Stimulated activated CD8-positive, alpha-beta memory T cell treated with anti-CD3 and anti-CD28 coated beads, Interleukin-7, amount 100 ng/mL, for 24 hours (primary cell): ENCODE results near the gene ALKBH8.
"Not testable (repeated sequence)": the region's sequence is repeated elsewhere in the genome, so short reads cannot be mapped to it uniquely, and the experiment has no call there.

Experiments used
- DNase-seq: peaks from one replicate; pipeline ENCODE4 v3.0.0-alpha.2; 2020; ENCODE audit warnings: low read depth

ALKBH8 gene

DNA sequence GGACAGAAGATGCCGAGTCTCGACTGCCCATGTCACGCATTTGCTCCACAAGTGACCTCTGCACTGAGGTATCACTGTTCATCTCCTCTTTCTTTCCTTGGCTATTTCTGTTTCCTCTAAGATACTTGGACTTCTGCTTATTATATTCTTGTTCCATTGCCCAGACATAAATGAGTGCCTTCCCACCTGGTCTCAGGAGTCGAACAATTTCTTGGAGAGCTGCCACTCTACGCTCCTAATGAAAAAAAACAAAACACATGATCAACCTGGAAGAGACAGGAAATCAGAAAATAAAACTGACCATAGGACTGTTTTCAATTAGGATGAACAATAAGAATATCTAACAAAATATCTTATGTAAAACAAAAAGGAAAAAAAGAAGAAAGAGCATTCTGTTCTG, 60.6 kb downstream of the ALKBH8 start:
- no peak for DNase-seq

DNA sequence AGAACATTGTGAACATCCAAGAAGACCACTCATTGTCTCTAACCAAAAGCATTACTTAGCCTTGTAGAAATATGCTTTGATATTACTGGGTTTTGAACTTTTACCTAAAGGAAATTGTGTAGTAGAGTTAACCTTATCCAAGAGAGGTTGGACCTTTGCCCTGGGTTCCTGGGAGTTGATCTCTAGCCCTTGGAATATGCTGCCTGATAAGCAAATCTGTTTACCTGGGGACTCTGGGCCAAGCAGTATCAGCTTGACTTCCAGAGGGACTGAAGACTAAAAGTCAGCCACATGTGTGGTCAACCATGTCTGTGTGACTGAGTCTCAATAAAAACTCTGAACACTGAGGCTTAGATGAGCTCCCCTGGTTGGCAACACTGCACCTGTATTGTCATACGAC, 63.8 kb downstream of the ALKBH8 start:
- no peak for DNase-seq

DNA sequence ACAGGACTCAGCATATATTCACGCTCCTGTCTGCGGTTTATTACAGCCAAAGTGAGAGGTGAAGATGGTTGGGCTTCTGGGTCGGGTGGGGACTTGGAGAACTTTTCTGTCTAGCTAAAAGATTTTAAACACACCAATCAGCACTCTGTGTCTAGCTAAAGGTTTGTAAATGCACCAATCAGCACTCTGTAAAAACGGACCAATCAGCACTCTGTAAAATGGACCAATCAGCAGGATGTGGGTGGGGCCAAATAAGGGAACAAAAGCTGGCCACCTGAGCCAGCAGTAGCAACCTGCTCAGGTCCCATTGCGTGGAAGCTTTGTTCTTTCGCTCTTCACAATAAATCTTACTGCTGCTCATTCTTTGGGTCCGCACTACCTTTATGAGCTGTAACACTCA, 68.2 kb downstream of the ALKBH8 start:
- not testable (repeated sequence) for DNase-seq

DNA sequence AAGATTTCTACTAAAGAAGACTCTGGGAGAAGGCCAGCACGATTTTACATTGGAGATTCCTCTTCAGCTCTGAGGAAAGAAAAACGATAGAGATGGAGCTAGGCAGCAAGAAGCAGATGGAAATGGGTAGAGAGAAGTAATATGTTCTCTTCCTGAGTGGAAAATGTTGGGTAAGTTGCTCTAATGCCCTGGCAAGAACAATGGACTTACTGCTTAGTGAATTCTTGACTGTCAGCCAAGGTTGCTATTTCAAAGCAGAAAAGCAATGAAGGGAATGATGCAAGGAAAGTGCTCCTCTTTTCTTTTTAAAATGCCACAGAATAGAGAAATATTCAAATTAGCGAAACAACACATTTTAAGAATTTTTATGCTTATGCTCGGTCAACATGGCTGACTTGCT, 69.5 kb downstream of the ALKBH8 start:
- no peak for DNase-seq

DNA sequence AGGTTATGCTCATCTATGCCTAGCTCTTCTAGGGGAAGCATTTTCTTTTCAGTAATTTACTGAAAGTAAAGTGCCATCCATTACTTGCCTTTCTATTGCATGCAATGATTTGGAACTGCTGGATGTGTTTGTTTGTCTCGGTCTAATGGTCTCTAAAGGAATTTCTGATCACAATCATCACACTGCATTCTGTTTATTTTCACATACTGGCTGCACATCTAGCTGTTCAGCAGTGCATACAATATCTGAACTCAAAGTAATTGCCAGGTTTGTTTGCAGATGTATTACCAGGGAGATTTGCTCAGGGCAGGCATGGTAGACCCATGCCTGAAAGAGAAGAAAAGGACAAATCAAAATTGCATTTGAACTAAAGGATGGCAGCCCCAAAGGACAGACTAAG, 71.5 kb downstream of the ALKBH8 start:
- DNase-seq: no peak

DNA sequence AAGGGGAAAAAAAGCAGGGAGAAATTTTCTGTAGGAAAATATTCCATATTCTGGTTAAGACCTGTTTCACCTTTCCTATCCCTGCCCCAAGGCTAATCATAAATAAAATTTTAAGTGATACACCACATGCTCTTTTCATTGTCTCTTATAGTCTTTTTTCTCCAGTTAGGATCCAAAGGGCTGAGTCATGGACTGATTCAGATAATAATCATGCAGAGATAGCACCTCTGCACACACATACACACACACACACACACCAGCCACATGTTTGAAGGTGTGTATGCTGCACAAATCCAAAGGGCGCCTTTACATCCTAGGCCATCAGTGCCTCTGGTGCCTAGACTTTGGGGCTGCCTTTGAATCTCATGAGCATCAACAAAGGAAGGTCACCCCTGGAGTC, 72.4 kb downstream of the ALKBH8 start:
- no peak for DNase-seq

DNA sequence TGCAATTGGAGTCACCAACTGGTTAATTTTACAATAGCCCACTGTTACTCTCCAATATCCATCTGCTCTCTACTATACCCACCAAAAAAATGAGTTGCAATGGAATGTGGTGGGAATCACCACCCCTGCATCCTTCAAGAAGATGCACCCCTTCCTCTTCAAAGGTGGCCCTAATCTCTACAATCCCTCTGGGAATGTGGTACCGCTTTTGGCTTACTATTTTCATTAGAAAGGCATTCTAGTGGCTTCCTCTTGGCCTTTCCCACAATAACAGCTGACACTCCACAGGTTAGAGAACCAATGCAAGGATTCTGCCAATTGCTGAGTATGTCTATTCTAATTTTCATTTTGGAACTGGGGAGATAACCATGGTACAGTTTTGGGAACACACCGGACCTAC, 74.7 kb downstream of the ALKBH8 start:
- no peak for DNase-seq

DNA sequence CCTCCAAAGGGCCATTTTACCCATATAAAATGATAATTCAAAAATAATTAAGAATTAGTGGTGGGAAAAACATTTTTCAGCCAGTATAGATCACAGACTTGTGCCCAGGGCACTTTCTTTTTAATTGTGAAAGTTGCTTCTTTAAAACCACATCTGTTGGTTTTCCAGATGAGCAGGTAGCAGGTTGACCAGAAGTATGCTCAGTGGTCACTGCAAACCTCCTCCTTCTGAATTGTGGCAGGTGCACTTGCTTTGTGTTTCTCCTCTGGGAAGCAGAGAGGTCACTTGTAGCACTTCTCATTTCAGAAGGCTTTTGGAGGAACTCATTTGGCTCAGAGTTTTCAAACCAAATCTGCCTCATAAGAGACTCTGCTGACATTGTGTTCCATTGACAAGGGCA, 83.3 kb downstream of the ALKBH8 start:
- DNase-seq: no peak

DNA sequence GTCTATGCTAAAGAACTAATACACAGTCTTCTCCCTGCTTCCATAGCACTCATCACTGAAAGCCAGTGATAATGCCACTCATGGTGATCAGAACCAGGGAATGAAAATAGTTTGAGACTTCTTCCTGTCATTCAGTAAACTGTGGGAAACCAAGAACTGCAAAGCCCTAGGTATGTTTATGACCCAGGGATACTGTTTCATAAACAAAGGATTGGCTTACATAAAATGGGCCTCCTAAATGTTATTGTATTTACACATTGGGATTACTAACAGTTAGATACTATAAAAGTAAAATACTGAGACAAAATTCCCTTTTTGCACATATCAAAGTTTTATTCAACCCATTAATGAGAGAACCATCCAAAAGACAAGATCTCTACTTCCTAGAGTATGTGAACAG, 86.6 kb downstream of the ALKBH8 start:
- DNase-seq: no peak

DNA sequence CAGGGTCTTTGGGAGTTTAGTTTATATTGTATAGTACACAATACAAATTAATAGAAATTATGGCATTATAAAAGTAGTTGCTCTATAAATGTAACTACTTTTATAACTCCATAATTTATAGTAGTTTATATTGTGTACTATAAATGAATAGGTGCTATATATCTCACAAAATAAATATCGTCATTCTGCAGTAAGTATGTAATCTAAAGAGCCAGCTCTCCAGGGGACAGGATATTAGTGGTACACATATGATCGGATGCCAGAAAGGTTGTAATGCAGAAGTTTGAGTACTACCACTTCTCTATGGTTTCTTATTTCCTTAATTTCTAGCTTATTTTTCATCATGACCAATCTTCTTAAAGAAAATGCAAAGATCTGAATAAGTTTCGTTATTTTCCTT, 87.7 kb downstream of the ALKBH8 start:
- DNase-seq: no peak

DNA sequence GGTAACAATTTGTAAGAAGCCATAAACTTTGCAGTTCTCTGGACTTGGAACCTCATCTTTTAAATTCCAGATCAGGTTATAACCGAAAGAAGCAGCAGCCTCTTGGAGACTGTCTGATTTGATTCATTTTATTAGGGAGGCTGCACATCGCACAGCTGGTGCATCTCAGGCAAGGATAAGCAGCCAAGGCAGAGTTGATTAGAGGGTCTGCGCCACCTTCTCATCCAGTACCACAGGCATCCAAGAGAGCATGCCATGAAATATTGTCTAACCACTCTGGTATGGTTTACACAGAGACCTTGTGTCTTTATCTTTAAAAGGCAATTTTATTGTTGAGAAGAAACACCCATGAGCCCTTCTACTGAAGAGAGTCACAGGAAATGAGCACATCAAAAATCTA, 91.7 kb downstream of the ALKBH8 start:
- no peak for DNase-seq

DNA sequence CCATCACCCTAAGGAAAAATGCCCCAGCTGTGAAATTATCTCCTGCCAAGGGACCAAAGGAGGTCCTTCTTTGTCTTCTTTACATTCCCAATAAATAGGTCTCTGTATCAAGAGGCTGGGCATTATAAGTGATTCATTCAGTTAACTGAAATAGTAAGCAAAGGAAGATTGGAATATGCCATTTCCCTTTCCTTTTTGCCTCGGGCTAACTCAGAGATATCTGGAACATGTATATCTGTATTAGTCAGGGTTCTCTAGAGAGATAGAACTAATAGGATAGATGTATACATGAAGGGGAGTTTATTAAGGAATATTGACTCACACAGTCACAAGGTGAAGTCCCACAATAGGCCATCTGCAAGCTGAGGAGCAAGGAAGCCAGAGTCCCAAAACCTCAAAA, 92.6 kb downstream of the ALKBH8 start:
- DNase-seq: no peak

DNA sequence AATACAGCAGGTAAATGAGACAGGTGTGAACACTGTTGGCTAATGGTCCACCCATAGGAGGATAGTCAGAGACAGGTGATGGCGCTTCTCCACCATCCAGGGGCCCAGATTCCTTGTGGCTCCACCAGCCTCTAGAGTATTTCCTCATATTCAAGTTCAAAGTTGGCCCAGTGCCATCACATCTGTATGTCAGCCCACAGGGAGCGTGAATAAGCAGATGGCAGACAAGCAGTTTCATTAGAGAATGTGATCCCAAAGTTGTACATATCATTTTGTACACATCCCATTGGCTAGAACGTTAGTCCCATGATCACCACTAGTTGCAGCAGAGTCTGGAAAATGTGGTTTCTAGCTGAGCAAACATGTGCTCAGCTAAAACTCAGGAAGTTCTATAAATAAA, 96.9 kb downstream of the ALKBH8 start:
- no peak for DNase-seq

DNA sequence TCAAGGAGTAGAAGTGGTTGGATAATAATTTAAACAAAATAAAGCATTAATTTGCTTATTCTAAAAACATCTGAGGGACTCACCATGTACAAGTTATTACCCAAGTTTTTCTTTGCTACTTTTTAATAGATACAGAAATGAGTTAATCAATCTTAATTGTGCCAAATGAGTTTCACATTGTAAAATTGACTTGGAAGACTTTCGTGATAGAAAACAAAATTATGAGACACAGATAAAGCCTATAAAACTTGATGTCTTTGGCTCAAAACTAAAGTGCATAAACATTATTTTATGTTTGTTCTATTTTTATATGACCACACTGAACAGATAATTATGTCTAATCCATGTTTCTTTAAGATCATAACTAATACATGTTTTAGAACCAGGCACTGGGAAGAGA, 97.8 kb downstream of the ALKBH8 start:
- no peak for DNase-seq

DNA sequence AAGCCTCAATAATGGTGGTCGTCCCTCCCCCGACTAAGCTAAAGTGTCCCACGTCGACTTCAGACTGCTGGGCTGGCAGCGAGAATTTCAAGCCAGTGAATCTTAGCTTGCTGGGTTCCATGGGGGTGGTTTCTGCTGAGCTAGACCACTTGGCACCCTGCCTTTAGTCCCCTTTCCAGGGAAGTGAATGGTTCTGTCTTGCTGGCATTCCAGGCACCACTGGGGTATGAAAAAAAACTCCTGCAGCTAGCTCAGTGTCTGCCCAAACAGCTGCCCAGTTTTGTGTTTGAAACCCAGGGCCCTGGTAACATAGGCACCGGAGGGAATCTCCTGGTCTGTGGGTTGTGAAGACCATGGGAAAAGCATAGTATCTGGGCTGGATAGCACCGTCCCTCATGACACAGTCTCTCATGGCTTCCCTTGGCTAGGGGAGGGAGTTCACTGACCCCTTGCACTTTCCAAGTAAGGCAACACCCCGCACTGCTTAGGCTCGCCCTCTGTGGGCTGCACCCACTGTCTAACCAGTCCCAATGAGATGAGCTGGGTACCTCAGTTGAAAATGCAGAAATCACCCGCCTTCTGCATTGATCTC, 99.2 kb downstream of the ALKBH8 start:
- DNase-seq: not testable (repeated sequence)

DNA sequence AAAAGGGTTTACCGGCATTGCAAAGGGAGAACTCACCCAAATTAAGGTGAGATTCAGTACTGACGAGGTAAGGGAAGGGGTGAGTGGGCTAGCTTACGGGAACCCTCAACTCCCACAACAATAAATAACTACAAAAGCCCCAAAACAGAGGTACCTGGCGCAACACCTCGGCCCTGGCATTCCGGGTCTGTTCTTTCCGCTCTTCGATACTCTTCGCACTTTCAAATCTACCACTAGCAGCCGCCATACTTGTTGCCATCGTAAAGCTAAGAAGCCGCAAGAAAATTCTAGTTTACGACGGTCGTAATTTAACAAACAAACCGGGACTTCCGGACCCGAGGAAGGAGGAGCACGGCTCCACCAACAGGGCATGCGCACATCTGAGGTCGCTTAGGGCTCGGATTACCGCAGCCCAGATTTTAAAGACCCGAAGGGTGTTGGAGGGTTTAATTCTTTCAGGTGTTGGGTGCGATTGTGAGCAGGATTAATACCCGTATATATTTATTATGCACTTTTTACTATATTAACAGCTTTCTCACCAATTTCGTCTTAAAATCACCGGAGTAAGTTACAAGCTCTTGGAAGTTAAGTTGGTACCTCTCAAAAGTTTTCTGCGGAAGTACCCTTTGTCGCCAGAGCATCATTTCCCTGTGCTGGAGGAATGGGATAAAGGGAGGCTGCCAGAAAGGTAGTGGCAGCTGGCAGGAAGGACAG, 107.8 kb downstream of the ALKBH8 start, which contains the start of gene CWF19L2:
TSS of gene CWF19L2 (minus strand) at position 268 of the 714 bp plus-strand sequence. CDS start at position 259, 9 bp downstream.
- peak; percentile 73 for DNase-seq

DNA sequence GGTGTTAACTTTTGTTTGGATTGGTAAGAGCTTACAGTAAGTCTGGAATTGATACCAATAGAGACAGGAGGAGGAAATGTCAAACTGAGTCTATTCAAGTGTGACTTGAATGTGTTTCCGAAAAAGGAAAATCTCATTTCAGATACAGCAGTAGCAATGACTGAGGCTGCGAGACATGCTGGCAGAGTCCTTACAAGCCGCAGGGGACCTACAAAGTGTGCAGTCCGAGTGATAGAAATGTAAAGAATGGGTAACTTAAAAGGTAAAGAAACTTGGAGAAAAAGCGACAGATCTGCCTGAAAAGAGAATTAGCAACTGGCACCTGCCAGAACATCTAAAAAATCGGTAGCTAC, 108.4 kb downstream of the ALKBH8 start:
- DNase-seq: no peak

DNA sequence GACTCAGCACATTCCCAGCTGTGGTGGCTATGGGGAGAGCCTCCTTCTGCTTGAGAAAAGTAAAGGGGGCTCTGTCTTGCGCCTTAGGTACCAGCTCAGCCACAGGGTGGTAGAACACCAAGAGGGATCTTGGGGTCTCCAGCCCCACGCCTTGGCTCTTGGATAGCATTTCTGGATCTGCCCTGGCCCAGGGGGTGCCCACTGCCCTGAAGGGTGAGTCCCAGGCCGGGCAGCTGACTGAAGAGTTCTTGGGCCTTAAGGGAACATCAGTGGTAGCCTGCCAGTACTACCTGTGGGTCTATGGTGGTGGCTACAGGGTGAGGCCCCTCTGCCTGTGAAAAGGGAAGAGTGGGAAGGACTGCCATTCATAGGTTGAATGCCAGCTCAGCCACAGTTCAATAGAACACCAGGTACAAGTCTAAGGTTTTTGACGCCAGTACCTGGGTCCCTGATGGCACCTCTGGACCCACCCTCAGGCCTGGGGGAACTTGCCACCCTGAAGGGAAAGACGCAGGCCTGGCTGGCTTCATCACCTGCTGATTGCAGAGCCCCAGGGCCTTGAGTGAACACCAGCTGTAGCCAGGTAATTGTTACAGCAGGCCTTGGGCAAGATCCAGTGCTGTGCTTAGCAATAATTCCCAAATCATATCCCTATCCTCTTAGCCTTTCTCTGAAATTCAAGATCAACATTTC, 111.8 kb downstream of the ALKBH8 start:
- DNase-seq: no peak
